GM12878 (cell line): Measurements from ENCODE around the gene GLMP. TPM values are rescaled to one million over a fixed set of nuclear protein-coding genes. Genes with fewer than 3 reads are reported as not detected.

ENCODE experiments used
- ATAC-seq: fragments of 200-7000 bp; cut with Tn5 transposase; 3 replicates; pipeline ENCODE4 v1.9.1; 2020; ENCODE audit warnings: mild to moderate bottlenecking, moderate library complexity
- BruUV-seq: library from RNA; stranded (reverse); fragments of 400-500 nt; replicated peaks from 2 replicates; lab custom pipeline; 2021; lab: Mats Ljungman, UMichigan
- CTCF ChIA-PET: fragments of 300-600 bp; sonication (Branson Sonifier 250); formaldehyde crosslinking; extraction: SDS; loops from one replicate; lab custom pipeline; 2021; ENCODE audit warnings: inconsistent platforms; lab: Yijun Ruan, JAX
- POLR2A ChIA-PET: fragments of 350-600 bp; formaldehyde crosslinking; extraction: SDS; loops from one replicate; lab custom pipeline; 2021; ENCODE audit warnings: inconsistent platforms; lab: Charles Lee
- RAD21 ChIA-PET: fragments of 300-600 bp; sonication (Branson Sonifier 250); formaldehyde crosslinking; loops from one replicate; lab custom pipeline; 2023; ENCODE audit warnings: antibody characterized with exemption; ENCODE audit not compliant: unreplicated experiment; lab: Charles Lee
- SMC1A ChIA-PET: fragments of 300-600 bp; sonication (Branson Sonifier 250); formaldehyde crosslinking; loops from one replicate; lab custom pipeline; 2023; ENCODE audit not compliant: unreplicated experiment, uncharacterized antibody; lab: Charles Lee
- DNase-seq: peaks from one replicate; pipeline ENCODE4 v3.0.0-alpha.2; 2011; ENCODE audit warnings: low read depth, low spot score
- FAIRE-seq: peaks from 3 replicates; lab custom pipeline; 2011; peaks lifted over from hg19 to GRCh38; lab: Jason Lieb, UNC
- H2AFZ ChIP-seq: 2 replicates; pipeline ENCODE4 v1.6.0; 2011; ENCODE audit warnings: low read depth, low read length, control low read depth; ENCODE audit not compliant: control insufficient read depth
- H3K27ac ChIP-seq: 2 replicates; pipeline ENCODE4 v1.5.1; 2011; ENCODE audit warnings: control low read depth; ENCODE audit not compliant: control insufficient read depth, insufficient read depth
- H3K27me3 ChIP-seq, 2 experiments: replicated peaks in 1 of 2; 2 replicates each; pipeline versions ENCODE4 v1.6.0 to v1.6.1; 2011; ENCODE audit warnings: low read length in 1 of 2; ENCODE audit not compliant: control insufficient read depth in 2 of 2, insufficient read depth in 2 of 2
- H3K36me3 ChIP-seq, 2 experiments: 2 replicates each; pipeline ENCODE4 v1.5.1; 2011; ENCODE audit warnings: low read length in 1 of 2; ENCODE audit not compliant: control insufficient read depth in 2 of 2, insufficient read depth in 2 of 2
- H3K4me1 ChIP-seq: 2 replicates; pipeline ENCODE4 v1.6.1; 2011; ENCODE audit warnings: mild to moderate bottlenecking, low read length, moderate library complexity, mixed read lengths; ENCODE audit not compliant: control insufficient read depth, insufficient read depth
- H3K4me2 ChIP-seq: 2 replicates; pipeline ENCODE4 v1.6.0; 2011; ENCODE audit warnings: control low read depth; ENCODE audit not compliant: control insufficient read depth, insufficient read depth
- H3K4me3 ChIP-seq: fragments of 200-600 bp; sonication (generic); 2 replicates; pipeline ENCODE4 v1.5.1; 2016
- H3K79me2 ChIP-seq: 2 replicates; pipeline ENCODE4 v1.6.0; 2011; ENCODE audit warnings: low read length; ENCODE audit not compliant: control insufficient read depth, insufficient read depth
- H3K9ac ChIP-seq: 2 replicates; pipeline ENCODE4 v1.8.0; 2011; ENCODE audit warnings: low read length, control low read depth, mixed read lengths; ENCODE audit not compliant: control insufficient read depth, insufficient read depth
- H3K9me3 ChIP-seq: replicated peaks from 3 replicates; pipeline ENCODE4 v1.5.1; 2011; ENCODE audit warnings: mild to moderate bottlenecking, low read length; ENCODE audit not compliant: control insufficient read depth, insufficient read depth
- H4K20me1 ChIP-seq: 2 replicates; pipeline ENCODE4 v1.6.0; 2011; ENCODE audit not compliant: control insufficient read depth, insufficient read depth
- ASH2L ChIP-seq: fragments of 300-600, 200-600 bp; sonication (generic); IDR thresholded peaks from 2 replicates; pipeline ENCODE4 v1.6.1; 2017; ENCODE audit warnings: low read depth, mild to moderate bottlenecking, borderline replicate concordance
- BCL3 ChIP-seq: IDR thresholded peaks from 2 replicates; pipeline ENCODE4 v1.6.1; 2011; ENCODE audit warnings: borderline replicate concordance, low read depth, mild to moderate bottlenecking, moderate library complexity, low read length; ENCODE audit not compliant: insufficient read depth, poor library complexity, severe bottlenecking
- BMI1 ChIP-seq: fragments of 450-650 bp; IDR thresholded peaks from 2 replicates; pipeline ENCODE4 v1.6.1; 2016; ENCODE audit warnings: mild to moderate bottlenecking, moderate library complexity, borderline replicate concordance
- CHD2 ChIP-seq: IDR thresholded peaks from 2 replicates; pipeline ENCODE4 v1.6.1; 2011; ENCODE audit warnings: low read depth, low read length, improper control_type of control experiment, borderline replicate concordance
- CUX1 ChIP-seq: IDR thresholded peaks from 2 replicates; pipeline ENCODE4 v1.6.1; 2012; ENCODE audit warnings: improper control_type of control experiment, low read depth, low read length; ENCODE audit not compliant: insufficient replicate concordance
- ELK1 ChIP-seq: IDR thresholded peaks from 2 replicates; pipeline ENCODE4 v1.6.1; 2012; ENCODE audit warnings: low read depth, low read length, improper control_type of control experiment
- JUND ChIP-seq: IDR thresholded peaks from 2 replicates; pipeline ENCODE4 v1.6.1; 2012; ENCODE audit warnings: low read depth, mild to moderate bottlenecking, low read length, improper control_type of control experiment, moderate library complexity
- MTA3 ChIP-seq: IDR thresholded peaks from 2 replicates; pipeline ENCODE4 v1.6.1; 2012; ENCODE audit warnings: low read length, inconsistent platforms, borderline replicate concordance
- POLR2A ChIP-seq: IDR thresholded peaks from 2 replicates; pipeline ENCODE4 v1.6.1; 2011; ENCODE audit warnings: low read depth, mild to moderate bottlenecking, low read length
- ZNF207 ChIP-seq: fragments of 450-650 bp; IDR thresholded peaks from 2 replicates; pipeline ENCODE4 v1.6.1; 2014; ENCODE audit warnings: antibody characterized with exemption, mild to moderate bottlenecking, borderline replicate concordance
- ZNF384 ChIP-seq: IDR thresholded peaks from 2 replicates; pipeline ENCODE4 v1.6.1; 2012; ENCODE audit warnings: low read depth, mild to moderate bottlenecking, low read length, improper control_type of control experiment, borderline replicate concordance
- WGBS: methylation state at CpG from one replicate; pipeline ENCODE4 v1.1.6; 2016; ENCODE audit warnings: low lambda C conversion rate; ENCODE audit not compliant: insufficient replicate concordance, insufficient coverage; ENCODE audit errors: missing lambda C conversion rate; 5-methylcytosine and 5-hydroxymethylcytosine counted together
- in situ Hi-C: fragments of 300-500 bp; cut with MboI; formaldehyde crosslinking; loops from 9 replicates; pipeline ENCODE4 v1.14.3; 2018; ENCODE audit warnings: mixed read lengths
- intact Hi-C: fragments of 100-400 bp; cut with micrococcal nuclease; formaldehyde crosslinking; loops from one replicate; pipeline ENCODE4 v1.14.2; 2022; ENCODE audit not compliant: unreplicated experiment
- polyA plus RNA-seq, 11 experiments: library from polyadenylated mRNA; depleted of rRNA in 4 of 11; unstranded in 6 of 11; stranded (reverse) in 5 of 11; fragments of >200 nt; fragmentation: Nextera tagmentation in 4 of 11; fragmentation: Illumina TruSeq in 1 of 11; extraction: Ambion mirVana in 4 of 11; extraction: Trizol in 1 of 11; gene quantifications; 1 replicate in 1 of 11; 2 replicates in 10 of 11; pipeline versions ENCODE4 v1.2.1 to v1.2.3, GENCODE V29; 2011 to 2016; ENCODE audit warnings: inconsistent platforms in 2 of 11, missing spikeins in 2 of 11, low read depth in 1 of 11
- total RNA-seq, 4 experiments: library from RNA; depleted of rRNA in 3 of 4; stranded (reverse); fragments of >200 nt in 3 of 4; fragmentation: Illumina TruSeq in 1 of 4; extraction: Trizol in 1 of 4; gene quantifications; 2 replicates each; pipeline versions ENCODE4 v1.2.1 to v1.2.3, GENCODE V29; 2013 to 2021

Gene GLMP
- total and polyA plus RNA-seq, 10 of the 15 experiments (the other 5 are each of a cell fraction or from before 2014, with no cell fraction given), result 4.4 to 30.0 (median 19.5) TPM

GRCh38 chr1:156246781-156247459 is 48.6 kb downstream of the GLMP start:
- Histone ChIP-seq H4K20me1 (no peaks in the 10 kb centered on the region), H3K36me3 (peaks cover 3 to 26% of the 10 kb centered on the region in 2 experiments), H3K27me3 (no peaks in the 10 kb centered on the region), H3K4me2 (no peak overlapping the region), H3K9ac (no peak overlapping the region), H3K79me2 (no peaks in the 10 kb centered on the region), H3K4me1 (peaks cover 13% of the 10 kb centered on the region), H3K27ac (no peak overlapping the region), H2AFZ (no peak overlapping the region), H3K9me3 (no peaks in the 10 kb centered on the region), H3K4me3 (no peak overlapping the region)
- in situ Hi-C loops (no loop called here), intact Hi-C loops (no loop called here)
- DNase-seq (no peak), FAIRE-seq (peak; percentile 61), ATAC-seq (no peak)
- RAD21 ChIA-PET, result interaction anchor here (0.5 to 0.7 kb wide), 2 partner anchors 71 to 278 kb away, joined by 3 read pairs; no protein-coding TSS in a partner anchor
- CTCF ChIA-PET, result interaction anchor here (1.0 to 1.2 kb wide), 2 partner anchors 96 to 156 kb away, joined by 3 read pairs; no protein-coding TSS in a partner anchor
- SMC1A ChIA-PET, result interaction anchor here (1.3 kb wide), 1 partner anchor 10 kb away, joined by 4 read pairs; no protein-coding TSS in a partner anchor
- TF ChIP-seq CUX1 (no peak), BMI1 (no peak), ELK1 (no peak), ZNF384 (no peak), MTA3 (0 out of 2 replicates have a peak, but pooled peaks have one; percentile 25), ZNF207 (no peak), BCL3 (peak; percentile 15), CHD2 (no peak), ASH2L (no peak), JUND (no peak), POLR2A (peak; percentile 40)
- 81% methylated on average over 16 of the region's 16 CpGs for WGBS
- POLR2A ChIA-PET, result interaction anchor here (0.9 kb wide), 1 partner anchor 9 kb away, joined by 3 read pairs; no protein-coding TSS in a partner anchor
- no TSS peak for BruUV-seq
